HG02938 (cell line): Measurements from ENCODE around the gene CHD8.
A peak's percentile ranks its signal among the peaks of the same experiment; 100 is the strongest.
"Not testable (repeated sequence)": the region's sequence is repeated elsewhere in the genome, so short reads cannot be mapped to it uniquely, and the experiment has no call there.

ENCODE experiments used
- ATAC-seq: cut with Tn5 transposase; IDR thresholded peaks from one replicate; pipeline ENCODE4 v1.9.1; 2021; ENCODE audit warnings: mild to moderate bottlenecking, moderate library complexity; ENCODE audit not compliant: unreplicated experiment

The CHD8 gene

GRCh38 chr14:21436567-21437062, 19.3 kb downstream of the CHD8 start:
- ATAC-seq, result no peak

GRCh38 chr14:21431126-21431525, 24.8 kb downstream of the CHD8 start:
- ATAC-seq, result no peak

DNA sequence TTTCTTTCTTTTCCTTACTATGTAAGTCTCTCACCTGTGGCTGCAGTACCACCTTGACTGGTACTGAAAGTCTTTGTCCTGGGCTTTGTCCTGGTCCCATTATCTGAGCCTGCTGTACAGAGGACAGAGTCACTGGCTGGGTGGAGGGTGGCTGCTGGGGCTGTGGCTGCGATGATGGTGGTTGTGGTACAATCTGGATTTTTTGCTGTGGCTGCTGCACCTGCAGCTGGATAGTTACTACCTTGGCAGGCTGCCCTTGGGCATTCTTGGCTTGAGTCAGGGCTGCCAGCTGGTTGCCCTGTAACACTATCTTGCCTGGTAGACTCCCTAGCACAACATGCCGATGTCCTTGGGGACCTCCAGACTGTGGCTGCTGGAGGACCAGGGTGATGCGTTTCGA, 27.0 kb downstream of the CHD8 start:
- no peak for ATAC-seq

GRCh38 chr14:21426692-21427091, 29.2 kb downstream of the CHD8 start:
- no peak for ATAC-seq

DNA sequence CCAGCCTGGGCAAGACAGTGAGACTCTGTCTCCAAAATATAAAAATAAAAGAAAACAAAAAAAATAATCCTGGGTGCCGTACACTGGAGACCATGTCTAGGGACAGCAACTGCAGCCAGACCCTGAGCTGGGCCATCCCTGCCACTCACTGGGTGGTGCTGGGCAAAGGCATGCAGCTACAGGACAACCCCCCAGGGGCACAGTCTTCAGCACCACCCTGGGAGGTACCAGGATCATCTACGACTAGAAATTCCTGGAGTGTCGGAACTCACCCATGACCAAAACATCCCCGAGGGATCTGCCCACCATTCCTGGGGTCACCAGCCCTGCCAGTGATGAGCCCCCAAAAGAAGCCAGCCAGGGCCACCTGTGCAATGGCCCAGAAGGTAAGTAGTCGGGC, 36.4 kb downstream of the CHD8 start:
- no peak for ATAC-seq

DNA sequence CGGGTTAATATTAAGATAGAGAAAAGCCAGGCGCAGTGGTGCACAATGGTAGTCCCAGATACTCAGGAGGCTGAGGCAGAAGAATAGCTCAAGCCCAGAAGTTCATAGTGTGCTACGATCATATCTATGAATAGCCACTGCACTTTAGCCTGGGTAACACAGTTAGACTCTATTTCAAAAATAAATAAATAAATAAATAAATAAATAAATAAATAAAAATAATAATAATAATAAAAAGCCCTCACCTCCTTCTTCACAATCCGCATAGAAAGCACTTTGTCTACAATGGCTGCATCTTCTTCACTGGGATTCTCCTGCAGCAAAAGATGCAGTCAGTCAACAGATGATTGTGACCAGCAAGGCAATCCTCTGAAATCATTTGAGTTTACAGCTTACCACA, 40.6 kb downstream of the CHD8 start:
- ATAC-seq, result no peak

GRCh38 chr14:21414137-21414631, 41.7 kb downstream of the CHD8 start:
- no peak for ATAC-seq

DNA sequence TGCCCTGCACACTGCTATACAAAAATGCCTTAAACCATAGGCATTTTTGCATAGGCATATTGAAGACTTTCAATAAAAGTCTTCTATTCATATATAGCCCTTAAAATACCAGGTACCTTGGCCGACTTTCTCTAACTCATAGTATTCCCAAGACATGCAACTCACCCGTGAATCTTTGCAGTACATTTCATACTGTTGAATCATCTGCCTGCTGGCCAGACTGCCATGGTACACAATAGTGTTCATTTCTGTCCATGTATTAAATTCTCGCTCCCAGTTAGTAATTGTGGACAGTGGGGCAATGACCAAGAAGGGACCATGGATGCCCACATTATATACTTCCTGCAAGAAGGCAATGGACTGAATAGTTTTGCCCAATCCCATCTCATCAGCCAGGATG, 47.8 kb downstream of the CHD8 start:
- no peak for ATAC-seq

- no peak for ATAC-seq
These were observed 49.7 kb downstream of the CHD8 start for GRCh38 chr14:21406213-21406612.

- ATAC-seq, result no peak
These were observed 50.8 kb downstream of the CHD8 start for GRCh38 chr14:21405097-21405496.

DNA sequence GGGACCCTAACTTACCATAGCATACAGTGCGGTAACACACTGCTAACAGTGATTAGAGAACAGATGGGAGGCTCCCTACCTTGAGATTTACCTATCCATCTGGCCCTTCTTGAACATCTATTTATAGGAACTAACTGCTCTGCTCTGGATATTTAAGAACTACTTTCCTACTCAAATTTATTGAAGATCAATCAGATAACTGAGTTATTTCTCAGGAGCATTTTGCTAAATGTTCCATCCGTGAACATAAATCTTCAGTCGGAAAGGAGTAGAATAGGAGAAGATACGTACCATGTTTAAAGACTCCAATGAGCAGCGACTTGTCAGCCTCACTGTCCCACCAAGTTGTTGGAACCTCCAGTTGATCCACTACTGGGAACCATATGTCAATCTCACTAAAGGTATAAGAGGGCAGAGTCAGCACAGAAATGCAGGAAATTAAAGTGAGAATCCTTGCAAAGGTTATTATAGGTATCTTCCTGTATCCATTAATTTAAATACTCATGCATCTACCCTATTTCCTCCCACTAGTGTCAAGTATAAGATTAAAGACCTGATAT, 56.5 kb downstream of the CHD8 start:
- no peak for ATAC-seq

- ATAC-seq, result no peak
These were observed 57.0 kb downstream of the CHD8 start for GRCh38 chr14:21398901-21399300.

DNA sequence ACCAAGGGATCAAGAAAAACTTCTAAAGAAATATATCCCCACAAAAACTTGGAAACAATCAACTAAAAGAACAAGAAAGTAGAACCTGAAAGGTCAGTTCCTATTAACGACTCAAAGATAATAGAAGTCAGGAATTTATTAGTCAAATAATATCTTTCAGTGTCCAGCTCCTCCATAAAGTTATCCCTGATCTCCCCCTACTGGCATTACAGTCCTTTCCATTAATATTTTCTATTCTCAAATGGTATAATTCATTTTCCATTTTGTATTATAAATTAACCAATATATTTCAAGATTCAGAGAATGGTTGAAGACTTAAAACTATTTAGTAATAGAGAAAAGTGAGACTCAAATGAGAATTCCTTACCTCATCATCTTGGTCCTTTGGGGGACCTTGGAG, 60.5 kb downstream of the CHD8 start:
- ATAC-seq, result no peak

DNA sequence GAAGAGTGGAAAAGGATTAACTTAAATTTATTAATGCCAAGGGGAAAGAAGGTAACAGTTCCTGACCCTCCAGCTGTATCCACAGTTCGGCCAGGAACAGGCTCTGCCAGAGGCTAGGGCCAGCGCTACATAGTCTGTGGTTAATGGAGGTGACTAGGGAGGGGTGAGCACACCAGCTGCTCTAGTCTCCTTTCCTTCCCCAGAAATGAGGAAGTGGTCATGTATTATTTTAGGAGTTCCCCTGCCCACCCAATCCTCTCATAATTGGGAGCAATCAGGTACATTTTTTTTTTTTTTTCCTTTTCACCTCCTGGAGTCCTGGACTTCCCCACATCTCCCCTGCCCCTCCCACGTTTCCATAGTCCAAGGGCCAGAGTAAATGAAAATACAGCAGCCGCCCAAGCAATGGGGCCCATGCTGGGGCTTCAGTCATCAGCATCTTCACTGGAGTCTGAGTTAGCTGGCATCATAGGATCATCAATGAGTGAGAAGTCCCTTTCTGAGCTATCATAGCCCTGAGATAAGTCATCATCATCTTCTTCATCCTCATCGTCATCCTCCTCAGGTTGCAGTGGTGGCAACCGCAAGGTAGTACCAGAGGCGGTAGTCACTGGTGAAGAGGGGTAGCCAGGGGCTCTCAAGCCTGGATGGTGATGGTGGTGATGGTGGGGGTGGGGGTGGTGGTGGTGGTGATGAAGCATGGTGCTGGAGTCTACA, 70.6 kb downstream of the CHD8 start:
- ATAC-seq, result no peak

- peak; percentile 32 for ATAC-seq
These were observed 71.5 kb downstream of the CHD8 start for GRCh38 chr14:21384494-21384851.

GRCh38 chr14:21383848-21384493, 72.0 kb downstream of the CHD8 start, which contains the start of gene SUPT16H:
SUPT16H (minus strand) TSS chr14:21384019; CDS start chr14:21383927, 92 bp downstream.
- ATAC-seq, result peak; percentile 87

DNA sequence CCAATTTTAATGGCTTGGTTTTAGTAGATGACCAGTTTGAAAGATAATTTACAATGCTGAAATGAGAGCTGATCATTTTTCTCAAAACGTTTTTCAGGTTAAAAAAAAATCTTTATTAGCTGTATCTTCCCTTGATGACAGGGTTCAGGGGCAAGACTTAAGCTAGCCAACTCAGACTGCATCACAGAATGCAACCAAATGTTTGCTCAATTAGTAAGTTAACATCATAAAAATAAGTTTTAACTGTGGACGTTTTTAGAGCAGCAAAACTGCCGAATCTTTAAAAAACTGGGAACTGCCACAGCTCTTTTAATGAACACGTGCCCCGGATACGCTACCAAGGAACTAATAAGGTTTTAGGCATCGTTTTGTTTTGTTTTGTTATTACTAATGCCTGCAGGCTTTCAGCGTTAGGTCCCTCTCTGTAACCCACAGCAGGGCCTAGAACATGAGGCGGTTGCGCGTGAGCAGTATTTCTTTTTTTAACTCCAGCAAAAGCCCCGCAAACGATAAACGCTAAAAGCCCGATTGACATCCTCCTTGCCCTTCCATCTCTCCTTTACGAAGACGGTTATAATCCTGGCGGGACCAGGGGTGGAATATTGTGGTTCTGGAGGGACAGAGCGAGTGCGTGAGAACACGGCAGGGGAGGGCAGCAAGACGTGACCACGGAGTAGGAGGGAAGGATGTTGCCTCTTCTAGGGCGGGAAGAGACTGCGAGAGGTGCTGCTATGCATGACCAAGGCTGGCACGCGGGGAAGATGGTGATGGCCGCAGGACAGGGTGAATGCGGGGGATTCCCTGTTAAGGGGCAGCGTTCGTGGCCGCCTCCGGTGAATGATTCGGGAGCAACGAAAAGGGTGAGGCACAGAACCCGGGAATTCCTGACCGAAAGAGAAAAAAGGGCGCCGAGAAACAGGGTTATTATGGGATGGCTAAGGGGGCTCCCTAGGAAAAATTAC, 72.8 kb downstream of the CHD8 start:
- peak; percentile 33 for ATAC-seq

DNA sequence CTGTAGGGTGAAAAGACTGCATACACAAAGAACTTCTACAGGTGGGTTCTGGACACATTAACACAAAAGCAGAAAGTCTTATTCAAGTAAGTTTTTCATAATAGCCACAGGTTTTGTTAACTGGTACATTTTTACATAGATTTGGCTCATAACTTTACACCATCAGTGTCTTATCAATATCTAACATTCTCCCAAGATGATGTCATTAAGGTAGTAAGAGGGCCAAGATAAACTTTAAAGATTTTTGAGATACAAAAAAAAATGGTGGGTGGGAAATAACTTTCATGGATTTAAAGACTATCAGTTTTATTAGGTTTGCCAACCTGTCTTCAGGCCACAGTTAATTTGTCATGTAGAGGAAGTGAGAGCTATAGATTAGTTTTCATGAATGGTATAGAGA, 73.8 kb downstream of the CHD8 start:
- no peak for ATAC-seq

DNA sequence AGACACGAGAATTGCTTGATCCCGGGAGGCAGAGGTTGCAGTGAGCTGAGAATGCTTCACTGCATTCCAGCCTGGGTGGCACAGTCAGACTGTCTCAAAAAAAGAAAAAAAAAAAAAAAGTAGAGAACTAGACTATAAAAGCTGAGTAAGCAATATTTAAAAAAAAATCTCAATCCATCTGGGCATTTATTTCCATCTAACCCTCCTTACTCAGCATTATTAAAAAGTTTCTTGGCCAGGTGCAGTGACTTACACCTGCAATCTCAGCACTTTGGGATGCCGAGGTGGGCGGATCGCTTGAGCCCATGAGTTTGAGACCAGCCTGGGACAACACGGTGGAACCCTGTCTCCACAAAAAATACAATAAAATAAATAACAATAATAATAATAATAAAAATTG, 76.6 kb downstream of the CHD8 start:
- no peak for ATAC-seq

- ATAC-seq, result no peak
These were observed 81.9 kb downstream of the CHD8 start for GRCh38 chr14:21373980-21374379.

- ATAC-seq, result not testable (repeated sequence)
These were observed 83.1 kb downstream of the CHD8 start for GRCh38 chr14:21372814-21373213.
